Ectodermal cell (in vitro differentiated cells): ENCODE data around the gene NTF3.

ENCODE experiments used
- H3K27ac ChIP-seq: 2 replicates; pipeline ENCODE4 v1.7.0; 2013; ENCODE audit warnings: mild to moderate bottlenecking, low read depth, low read length; ENCODE audit not compliant: insufficient read depth, poor library complexity, severe bottlenecking
- H3K27me3 ChIP-seq: 2 replicates; pipeline ENCODE4 v1.7.0; 2013; ENCODE audit warnings: mild to moderate bottlenecking, low read length; ENCODE audit not compliant: insufficient read depth, control insufficient read depth, poor library complexity, severe bottlenecking
- H3K36me3 ChIP-seq: one replicate; pipeline ENCODE4 v1.7.0; 2013; ENCODE audit warnings: low read length; ENCODE audit not compliant: control insufficient read depth, insufficient read depth
- H3K4me1 ChIP-seq: one replicate; pipeline ENCODE4 v1.7.0; 2013; ENCODE audit warnings: low read length; ENCODE audit not compliant: control insufficient read depth, insufficient read depth
- H3K4me3 ChIP-seq: 2 replicates; pipeline ENCODE4 v1.7.0; 2013; ENCODE audit warnings: low read depth, low read length, control low read depth; ENCODE audit not compliant: insufficient read depth
- H3K9me3 ChIP-seq: 2 replicates; pipeline ENCODE4 v1.7.0; 2013; ENCODE audit warnings: mild to moderate bottlenecking, low read length, moderate library complexity; ENCODE audit not compliant: control insufficient read depth
- WGBS, 2 experiments: methylation state at CpG; one replicate each; pipeline ENCODE4 v1.1.7; 2013; ENCODE audit warnings: missing lambda C conversion rate in 2 of 2; 5-methylcytosine and 5-hydroxymethylcytosine counted together

NTF3 gene

DNA sequence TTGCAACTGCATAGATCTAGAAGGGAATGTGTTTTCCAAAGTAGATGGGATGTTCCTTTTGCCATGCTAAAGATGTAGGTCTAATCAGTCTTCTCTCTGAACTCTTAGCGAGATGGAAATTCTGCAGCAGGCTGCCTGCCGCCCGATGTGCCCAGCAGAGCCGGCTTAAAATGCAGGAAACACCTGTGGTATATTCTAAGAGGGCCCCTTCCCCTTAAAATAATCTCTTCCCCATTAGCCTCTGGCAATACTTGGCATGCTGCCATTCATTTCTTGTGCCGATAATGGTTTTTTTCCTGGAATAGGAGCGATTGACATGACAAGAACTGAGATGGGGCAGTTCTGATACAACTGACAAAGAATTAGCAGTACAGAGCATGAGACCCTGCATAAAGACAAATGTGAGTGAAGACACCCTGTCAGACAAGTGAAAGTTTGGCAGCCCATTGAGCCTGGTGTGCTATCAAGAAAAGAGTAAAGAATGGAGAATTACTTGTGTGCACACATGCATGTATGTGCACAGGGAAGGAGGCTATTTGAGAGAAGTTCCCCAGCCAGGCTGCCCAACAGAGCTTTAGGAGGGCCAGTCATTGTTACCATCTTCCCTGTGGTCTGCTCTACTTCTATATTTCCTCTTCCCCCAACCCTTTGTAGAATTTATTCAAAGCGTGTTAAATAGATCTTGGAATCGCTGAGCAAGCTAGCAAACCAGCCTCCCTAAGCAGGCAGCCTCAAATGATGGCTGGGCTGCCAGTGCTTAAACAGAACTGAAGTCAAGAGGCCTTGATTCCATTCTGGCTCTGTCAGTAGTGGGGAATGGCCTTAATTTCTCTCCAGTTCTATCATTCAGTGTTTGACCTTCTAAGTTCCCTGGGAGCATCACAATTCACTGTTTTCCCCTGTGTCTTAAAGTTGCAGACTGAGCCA, 29.6 kb upstream of the NTF3 start:
- no peak overlapping the region for H3K4me3 ChIP-seq
- H3K27ac ChIP-seq = no peak overlapping the region
- H3K9me3 ChIP-seq = no peaks in the 10 kb centered on the region
- H3K4me1 ChIP-seq = peaks cover 5% of the 10 kb centered on the region
- H3K36me3 ChIP-seq = no peaks in the 10 kb centered on the region
- WGBS, 2 experiments = 97% methylated on average over 8 of the region's 8 CpGs
- H3K27me3 ChIP-seq = no peaks in the 10 kb centered on the region

DNA sequence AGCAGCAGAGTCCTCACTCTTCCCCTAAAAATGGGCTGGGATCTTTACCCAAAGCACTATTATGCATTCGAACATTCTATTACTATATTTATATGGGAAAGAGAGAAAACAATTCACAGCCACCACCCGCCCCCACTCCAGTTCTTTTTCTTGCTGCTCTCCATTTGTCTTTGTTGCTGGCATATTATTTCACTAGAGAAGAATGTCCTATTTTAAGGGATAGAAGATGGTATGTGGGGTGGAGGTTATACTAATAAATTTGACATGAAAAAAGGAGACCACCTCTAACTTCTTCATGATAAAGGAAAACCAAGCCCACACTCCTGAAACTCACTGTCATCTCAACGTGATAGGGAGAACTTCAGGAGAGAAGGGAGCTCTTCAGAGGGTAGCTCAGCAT, 28.5 kb upstream of the NTF3 start:
- Histone ChIP-seq H3K4me3 (no peak overlapping the region), H3K9me3 (no peaks in the 10 kb centered on the region), H3K36me3 (no peaks in the 10 kb centered on the region), H3K27me3 (no peaks in the 10 kb centered on the region), H3K4me1 (peaks cover 6% of the 10 kb centered on the region), H3K27ac (no peak overlapping the region)
- 60 to 68% methylated on average over 1 to 2 of the region's 3 CpGs for WGBS, 2 experiments

DNA sequence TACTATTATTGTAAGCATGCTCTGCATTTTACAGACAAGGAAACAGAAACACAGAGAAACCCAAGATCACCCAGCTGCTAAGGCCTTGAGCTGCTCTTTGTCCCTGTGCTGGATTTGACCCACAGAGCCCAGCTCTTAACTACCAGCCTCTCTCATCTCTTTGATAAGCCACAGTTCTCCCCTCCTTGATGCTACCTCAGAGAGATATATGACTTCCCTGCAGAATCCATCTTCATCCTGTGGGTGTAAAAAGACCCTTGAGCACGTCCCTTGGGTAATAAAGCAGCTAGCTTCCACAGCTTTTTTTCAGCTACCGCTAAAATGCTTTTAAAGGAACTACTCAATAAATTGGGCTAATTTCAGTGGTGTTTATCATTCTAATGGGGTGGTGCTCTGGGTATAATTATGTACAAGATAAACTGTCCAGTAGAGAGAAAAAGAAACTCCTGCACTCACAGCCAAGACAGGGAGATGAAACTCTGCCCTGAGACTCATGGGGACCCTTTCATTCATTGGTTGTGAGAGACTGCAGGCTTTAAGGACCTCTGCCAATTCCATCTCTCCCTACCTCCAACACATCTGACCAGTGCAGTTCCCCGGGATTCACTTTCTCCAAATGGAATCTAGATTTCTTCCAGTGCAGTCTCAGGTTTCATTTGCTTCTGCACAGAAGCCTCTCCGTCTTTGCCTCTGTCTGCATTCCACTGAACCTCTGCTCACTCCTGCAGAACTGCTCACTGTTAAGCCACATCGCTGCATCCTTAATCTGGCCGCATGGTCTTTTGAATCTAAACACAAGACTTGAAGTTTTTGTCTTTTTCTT, 24.7 kb upstream of the NTF3 start:
- Histone ChIP-seq H3K27me3 (no peaks in the 10 kb centered on the region), H3K27ac (no peak overlapping the region), H3K9me3 (peaks cover 6% of the 10 kb centered on the region), H3K4me3 (no peak overlapping the region), H3K4me1 (peaks cover 6% of the 10 kb centered on the region), H3K36me3 (no peaks in the 10 kb centered on the region)
- 79 to 82% methylated on average over 6 of the region's 6 CpGs for WGBS, 2 experiments

DNA sequence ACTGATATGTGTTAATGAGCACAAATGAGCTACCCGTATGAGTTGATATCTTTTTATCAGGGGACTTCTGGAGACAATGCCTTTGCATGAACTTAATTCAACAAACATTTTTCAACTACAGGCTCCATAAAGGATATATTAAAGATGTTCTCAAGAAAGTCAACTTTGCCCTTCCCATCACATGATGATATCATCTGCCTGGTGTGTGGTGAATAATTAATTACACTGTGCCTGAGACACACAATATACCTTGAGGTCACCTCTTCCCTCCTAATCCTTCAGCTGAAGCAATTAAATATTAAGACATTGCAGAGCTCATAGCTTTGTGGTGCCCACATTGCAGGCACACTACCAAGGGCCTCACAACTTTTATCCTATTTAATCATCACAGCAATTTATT, 22.3 kb upstream of the NTF3 start:
- Histone ChIP-seq H3K36me3 (no peaks in the 10 kb centered on the region), H3K4me1 (peaks cover 6% of the 10 kb centered on the region), H3K4me3 (no peak overlapping the region), H3K27me3 (no peaks in the 10 kb centered on the region), H3K27ac (no peak overlapping the region), H3K9me3 (peaks cover 6% of the 10 kb centered on the region)
- 100% methylated on average over 1 of the region's 1 CpG; no CpG with 5 or more reads in 1 of the 2 experiments for WGBS, 2 experiments

DNA sequence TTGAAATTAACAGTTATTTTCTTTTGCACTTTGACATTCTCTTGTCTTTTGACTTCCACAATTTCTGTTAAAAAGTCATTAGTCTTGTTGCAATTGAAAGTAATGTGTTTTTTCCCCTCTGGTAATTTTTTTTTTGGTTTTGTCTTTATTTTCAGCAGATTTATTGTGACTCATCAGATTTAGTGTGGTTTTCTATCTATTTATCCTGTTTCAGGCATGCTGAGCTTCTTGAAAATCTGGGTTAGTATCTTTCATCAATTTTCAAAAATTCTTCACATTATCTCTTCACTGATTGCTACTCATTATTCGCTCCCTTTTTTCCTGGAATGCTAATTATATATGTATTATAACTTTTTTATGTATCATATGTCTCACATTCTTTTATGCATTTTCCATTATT, 15.3 kb upstream of the NTF3 start:
- Histone ChIP-seq H3K27ac (no peak overlapping the region), H3K27me3 (no peaks in the 10 kb centered on the region), H3K36me3 (no peaks in the 10 kb centered on the region), H3K4me1 (no peaks in the 10 kb centered on the region), H3K9me3 (peaks cover 3% of the 10 kb centered on the region), H3K4me3 (no peak overlapping the region)
- WGBS, 2 experiments = 100% methylated on average over 1 of the region's 1 CpG

DNA sequence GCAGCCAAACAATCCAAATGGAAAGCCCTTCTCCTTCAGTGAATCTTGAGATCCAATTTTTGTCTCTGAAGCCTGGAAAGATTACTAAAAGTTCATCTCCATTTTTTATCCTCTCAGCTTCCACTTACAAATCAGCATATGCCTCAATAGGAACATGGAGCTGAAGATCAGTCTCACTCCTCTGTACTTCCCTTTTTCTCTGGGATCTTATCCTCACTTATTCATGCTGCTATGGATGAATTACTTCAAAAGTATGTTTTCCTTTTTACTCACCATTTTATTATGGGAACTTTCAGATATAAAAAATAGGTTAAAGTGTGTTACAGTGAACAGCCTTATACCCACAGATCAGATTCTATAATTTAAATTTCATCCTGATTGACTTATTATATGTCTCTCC, 14.4 kb upstream of the NTF3 start:
- Histone ChIP-seq H3K27me3 (no peaks in the 10 kb centered on the region), H3K9me3 (no peaks in the 10 kb centered on the region), H3K27ac (no peak overlapping the region), H3K4me3 (no peak overlapping the region), H3K36me3 (no peaks in the 10 kb centered on the region), H3K4me1 (no peaks in the 10 kb centered on the region)

DNA sequence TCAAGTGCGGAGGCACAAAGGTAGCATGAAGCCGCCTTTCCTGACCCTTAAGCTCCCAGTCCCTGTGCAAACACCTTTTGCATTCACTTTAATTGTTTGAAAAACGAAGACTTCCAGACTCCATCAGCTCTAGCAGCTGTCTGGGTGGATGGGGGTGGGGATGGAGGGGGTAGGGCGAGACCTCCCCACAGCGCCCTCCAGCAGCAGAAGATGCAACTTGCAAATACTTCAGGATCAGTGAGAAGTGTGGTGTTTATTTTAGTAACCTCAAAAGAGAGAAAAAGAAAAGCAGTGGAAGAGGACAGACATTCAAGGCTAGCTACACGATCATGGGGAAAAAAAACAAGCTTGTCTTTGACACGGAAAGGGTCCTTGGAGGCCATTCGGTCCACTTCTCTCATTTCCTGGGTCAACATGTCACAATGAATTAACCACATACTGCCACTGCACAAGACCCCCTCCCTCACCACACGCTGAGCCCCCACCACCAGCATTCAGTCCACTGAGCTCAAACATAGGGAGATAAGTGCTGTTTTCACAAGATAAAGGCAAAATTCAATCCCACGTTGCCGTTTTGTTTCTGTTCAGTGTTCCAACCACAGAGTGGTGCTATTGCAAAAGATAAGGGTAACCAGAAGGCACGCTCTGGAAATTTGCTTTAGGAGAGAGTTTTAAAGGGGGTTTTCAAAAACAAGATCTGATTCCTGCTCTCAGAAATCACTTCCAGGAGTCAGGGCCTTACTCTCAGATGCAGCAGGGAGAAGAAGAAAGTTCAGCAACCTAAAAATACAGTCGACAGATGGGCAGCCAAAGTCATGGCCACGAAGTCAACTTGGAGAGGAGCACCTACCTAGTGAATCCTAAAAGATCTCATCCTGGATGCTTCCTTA, 3.3 kb upstream of the NTF3 start:
- Histone ChIP-seq H3K4me1 (peaks cover 21% of the 10 kb centered on the region), H3K27me3 (peaks cover 41% of the 10 kb centered on the region), H3K4me3 (no peak overlapping the region), H3K36me3 (no peaks in the 10 kb centered on the region), H3K9me3 (no peaks in the 10 kb centered on the region), H3K27ac (no peak overlapping the region)
- 7 to 8% methylated on average over 14 of the region's 14 CpGs for WGBS, 2 experiments

DNA sequence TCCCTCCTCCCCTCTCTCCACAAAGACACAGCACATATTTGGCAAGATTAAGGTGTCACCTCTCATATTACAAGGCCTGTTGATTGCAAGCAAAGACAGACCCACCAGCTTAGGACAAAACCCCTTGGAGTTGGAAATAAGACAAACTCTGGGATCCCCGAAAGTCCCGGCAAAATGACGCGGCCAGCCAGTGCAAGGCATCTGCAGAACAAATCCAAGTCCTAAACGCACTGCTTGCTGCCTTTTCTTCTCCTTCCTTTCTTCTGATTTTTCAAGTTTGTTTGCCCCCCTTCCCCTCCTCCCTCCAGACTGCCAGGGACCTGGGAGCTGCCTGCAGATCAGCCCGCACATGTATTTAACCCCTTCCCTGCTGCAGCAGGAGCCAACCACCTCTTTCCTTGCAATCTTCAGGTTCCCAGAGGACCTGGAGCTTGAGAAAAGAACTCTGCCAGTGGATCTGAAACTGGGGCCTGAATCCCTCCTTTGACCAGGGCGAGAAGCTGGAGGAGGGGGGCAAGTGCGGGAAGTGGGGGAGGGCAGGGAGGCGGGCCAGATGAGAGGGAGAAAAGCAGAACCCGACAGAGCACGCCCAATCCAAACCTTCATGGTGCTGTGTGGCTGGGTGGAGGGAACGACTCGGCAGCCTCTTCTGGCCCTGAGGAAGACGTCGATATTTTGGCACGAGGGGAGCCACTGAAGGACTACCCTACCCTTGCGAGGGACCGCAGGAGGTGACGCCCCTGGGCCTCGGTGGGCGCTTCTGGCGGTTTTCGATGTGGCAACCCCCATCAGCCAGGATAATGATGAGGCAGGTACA, 2.0 kb upstream of the NTF3 start:
- Histone ChIP-seq H3K27me3 (peaks cover 55% of the 10 kb centered on the region), H3K27ac (peak overlapping the region; percentile 31)

More for the DNA sequence above, 2.0 kb upstream of the NTF3 start:
- H3K9me3 ChIP-seq = no peaks in the 10 kb centered on the region
- H3K4me1 ChIP-seq = peaks cover 29% of the 10 kb centered on the region
- no peaks in the 10 kb centered on the region for H3K36me3 ChIP-seq
- 1% methylated on average over 23 of the region's 23 CpGs for WGBS, 2 experiments
- peak overlapping the region; percentile 73 for H3K4me3 ChIP-seq
